Frontal cortex (tissue), 4 donors: Measurements from ENCODE around the gene RPL14. TPM values are rescaled to one million over a fixed set of nuclear protein-coding genes. Genes with fewer than 3 reads are reported as not detected.
"Not testable (repeated sequence)": the region's sequence is repeated elsewhere in the genome, so short reads cannot be mapped to it uniquely, and the experiment has no call there.

Experiments used
- DNase-seq, 2 donors: peaks; one replicate each; pipeline ENCODE4 v3.0.0; 2012; ENCODE audit warnings: low spot score in 2 of 2
- FAIRE-seq: peaks from 2 replicates; lab custom pipeline; 2012; peaks lifted over from hg19 to GRCh38; lab: Jason Lieb, UNC
- total RNA-seq: library from RNA; depleted of rRNA; stranded (reverse); fragments of >200 nt; gene quantifications from one replicate; pipeline ENCODE4 v1.2.3, GENCODE V29; 2014
- donor health status: control.
- donor health status: control.
- donor health status: control.

Gene RPL14
- total RNA-seq, 1 donor from 2014 or later = 163 TPM

- no peak for DNase-seq
- no peak for FAIRE-seq
Measured at GRCh38 chr3:40461161-40461560, 4.0 kb downstream of the RPL14 start.

- not testable (repeated sequence) for DNase-seq, FAIRE-seq
Measured at GRCh38 chr3:40462838-40463237, 5.7 kb downstream of the RPL14 start.

DNA sequence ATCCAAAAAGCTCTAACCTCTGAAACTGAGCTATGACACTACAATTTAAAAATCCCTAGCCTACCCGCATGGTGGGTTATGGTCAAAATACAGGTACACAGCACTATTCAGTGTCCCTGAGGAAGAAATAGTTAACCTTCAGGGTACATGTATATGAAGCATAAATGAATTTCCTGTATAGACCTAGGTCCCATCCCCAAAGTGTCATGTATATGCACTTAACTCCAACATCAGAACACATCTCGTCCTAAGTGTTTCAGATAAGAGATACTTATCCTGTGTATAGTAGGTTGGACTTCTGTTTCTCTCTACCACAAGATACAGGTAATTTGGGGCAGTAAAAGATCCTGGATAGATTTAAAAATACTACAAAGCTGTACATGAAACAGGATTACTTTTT, 6.4 kb downstream of the RPL14 start:
- DNase-seq = no peak
- no peak for FAIRE-seq

- no peak for DNase-seq
- FAIRE-seq = no peak
Measured at GRCh38 chr3:40464339-40465110, 7.4 kb downstream of the RPL14 start.

DNA sequence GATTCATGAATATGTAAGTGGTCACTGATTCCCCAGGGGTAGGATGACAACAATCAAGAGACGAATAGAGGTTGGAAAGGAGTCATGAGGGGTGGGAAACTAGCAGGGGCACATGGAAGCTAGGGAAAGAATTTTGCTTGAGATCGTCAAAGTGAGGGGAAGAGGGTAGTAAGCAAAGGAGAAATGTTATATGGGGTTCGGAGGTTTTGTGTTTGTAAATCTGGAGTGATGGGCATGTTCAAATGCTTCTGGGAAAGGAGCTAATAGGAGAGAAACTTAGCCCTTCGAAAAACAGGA, 7.9 kb downstream of the RPL14 start:
- no peak for FAIRE-seq
- DNase-seq = no peak

- DNase-seq = no peak
Measured at GRCh38 chr3:40465456-40465855, 8.3 kb downstream of the RPL14 start.

DNA sequence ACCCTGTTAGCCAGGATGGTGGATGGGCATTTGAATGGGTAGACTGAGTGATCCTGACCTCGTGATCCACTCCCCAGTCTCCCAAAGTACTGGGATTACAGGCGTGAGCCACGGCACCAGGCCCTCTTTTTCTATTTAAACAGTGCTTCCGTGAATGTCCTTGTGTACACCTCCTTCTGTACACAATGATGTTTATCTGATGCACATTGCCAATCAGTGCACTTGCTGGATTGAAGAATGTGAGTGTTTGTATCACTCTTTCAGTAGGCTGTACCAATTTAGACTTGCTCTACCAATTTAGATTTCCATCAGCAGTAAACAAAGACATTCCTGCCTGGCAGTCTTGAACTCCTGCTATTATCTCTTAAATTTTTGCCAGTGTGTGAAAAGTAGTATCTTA, 10.9 kb downstream of the RPL14 start:
- DNase-seq (no peak), FAIRE-seq (no peak)

More at GRCh38 chr3:40465456-40465855, 8.3 kb downstream of the RPL14 start:
- no peak for FAIRE-seq

GRCh38 chr3:40470701-40471100, 13.6 kb downstream of the RPL14 start:
- no peak for FAIRE-seq
- no peak for DNase-seq

DNA sequence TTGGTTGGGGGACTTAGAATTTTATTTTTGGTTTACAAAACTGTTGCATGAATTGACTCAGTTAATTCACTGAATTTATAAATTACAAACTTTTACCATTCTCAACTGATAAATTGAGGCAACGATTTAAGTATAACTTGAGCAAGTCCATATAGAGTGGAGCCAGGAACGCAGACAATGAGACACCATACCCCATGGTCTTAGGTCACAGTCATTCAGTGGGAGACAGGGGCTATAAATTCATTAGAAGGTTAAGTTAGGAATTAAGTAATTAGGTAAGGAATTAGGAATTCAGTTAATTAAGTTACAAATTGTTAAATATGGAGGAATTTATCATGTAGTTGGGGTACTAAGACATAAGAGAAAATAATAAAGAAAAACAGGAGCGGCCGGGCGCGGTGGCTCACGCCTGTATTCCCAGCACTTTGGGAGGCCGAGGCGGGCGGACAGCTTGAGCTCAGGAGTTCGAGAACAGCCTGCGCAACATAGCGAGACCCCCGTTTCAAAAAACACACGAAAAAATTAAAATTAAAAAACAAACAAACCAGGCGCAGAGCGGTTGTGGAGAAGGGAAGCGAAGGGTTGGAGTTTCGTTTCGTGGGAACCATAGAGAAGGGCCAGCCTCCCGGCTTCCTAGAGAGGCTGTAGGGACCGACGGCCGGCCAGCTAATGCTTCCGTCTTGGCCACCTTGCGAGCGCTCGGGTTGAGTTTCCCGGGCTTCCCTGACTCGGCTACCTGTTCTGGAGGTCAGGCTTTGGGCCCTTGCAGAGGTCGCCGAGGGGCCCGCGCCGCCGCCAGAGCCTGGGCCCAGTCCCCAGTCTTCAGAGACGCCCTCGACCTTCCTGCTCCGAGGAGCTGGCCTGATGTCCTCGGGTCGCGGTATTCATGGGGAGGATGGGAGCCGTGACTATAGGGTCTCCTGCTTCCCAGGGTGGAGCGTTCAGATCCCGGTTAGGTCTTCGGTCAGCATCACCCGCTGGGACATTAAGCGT, 19.6 kb downstream of the RPL14 start, which contains the start of gene ZNF619:
Gene ZNF619 (plus strand): TSS at position 645 of the 993 bp plus-strand sequence. CDS start 858 bp downstream, outside the sequence.
- FAIRE-seq = no peak
- DNase-seq = peak in 1 of 2 donors; percentile 76

DNA sequence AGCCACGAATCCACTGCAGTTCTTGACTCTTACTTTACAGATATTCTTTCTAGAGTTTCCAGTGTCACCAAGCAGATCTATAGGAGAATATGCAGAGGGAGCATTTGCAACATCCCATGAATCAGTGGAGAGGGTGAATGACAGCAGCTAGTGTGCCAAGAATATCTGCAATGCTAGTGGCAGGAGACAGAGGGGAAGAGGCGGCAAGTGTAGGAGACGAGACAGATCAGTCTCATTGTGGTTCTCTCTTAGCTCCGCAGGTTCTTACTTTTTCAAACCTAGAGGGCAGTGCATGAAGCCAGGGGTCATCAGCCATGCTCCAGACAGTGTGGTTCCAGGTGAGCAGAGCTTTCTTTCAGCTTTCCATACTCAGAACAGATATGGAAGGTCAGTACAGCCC, 20.5 kb downstream of the RPL14 start:
- peak in 1 of 2 donors; percentile 45 for DNase-seq
- FAIRE-seq = no peak

DNA sequence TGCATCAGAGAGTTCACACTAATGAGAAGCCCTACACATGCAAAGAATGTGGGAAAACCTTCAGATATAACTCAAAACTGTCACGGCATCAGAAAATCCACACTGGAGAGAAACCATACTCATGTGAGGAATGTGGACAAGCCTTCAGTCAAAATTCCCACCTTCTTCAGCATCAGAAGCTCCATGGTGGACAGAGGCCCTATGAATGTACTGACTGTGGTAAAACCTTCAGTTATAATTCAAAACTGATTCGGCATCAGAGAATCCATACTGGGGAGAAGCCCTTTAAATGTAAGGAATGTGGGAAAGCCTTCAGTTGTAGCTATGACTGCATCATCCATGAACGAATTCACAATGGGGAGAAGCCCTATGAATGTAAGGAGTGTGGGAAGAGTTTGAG, 30.0 kb downstream of the RPL14 start:
- no peak for FAIRE-seq
- no peak for DNase-seq

DNA sequence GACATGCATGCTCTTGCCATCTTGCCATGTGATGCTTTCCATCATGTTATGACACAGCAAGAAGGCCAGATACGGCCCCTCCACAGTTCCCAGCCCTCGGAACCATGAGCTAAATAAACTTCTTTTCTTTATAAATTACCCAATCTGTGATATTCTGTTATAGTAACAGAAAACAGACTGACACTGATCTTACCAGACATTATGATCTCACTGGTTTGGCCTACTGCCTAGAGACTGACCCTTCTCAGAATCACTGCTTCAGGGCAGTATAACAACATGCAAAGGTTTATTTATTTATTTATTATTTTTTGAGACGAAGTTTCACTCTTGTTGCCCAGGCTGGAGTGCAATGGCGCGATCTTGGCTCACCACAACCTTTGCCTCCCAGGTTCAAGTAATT, 33.8 kb downstream of the RPL14 start:
- DNase-seq (no peak), FAIRE-seq (no peak)

DNA sequence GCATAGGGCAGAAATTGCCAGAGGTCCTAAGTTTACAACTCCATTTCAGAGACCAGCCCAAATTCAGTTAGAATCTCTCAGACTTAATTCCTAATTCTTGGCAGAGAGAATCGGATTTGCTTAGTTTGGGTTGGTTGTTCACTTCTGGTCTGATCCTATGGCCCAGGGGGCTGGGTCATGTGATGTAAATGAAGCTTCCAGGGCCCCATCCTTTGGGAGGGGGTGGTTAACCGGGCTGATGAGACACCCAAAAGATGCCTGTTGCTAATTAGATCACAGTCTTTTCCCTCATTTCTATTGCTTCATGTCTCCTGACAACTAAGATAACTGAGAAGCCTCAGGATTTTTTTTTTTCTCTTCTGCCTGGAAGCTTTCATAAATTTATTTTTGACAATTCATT, 37.6 kb downstream of the RPL14 start:
- FAIRE-seq (no peak), DNase-seq (no peak)

DNA sequence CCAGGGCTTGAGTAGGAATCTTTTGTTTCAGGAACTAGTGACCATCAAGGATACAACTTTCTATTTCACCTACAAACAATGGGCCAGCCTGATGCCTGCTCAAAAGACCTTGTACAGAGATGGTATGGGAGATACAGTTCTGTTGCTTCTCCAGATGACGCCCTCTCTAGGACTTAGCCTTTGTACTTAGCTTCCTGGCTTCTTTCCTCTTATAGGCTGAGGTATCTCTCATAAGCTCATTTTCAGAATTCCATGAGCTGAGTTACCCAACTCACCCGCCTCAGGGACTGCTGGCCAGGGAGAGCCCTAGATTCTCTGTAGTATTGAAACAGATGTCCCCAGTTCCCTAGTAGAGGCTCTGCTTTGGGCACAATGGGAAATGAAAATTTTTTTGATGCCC, 40.1 kb downstream of the RPL14 start:
- FAIRE-seq (no peak), DNase-seq (no peak)

- no peak for DNase-seq
- FAIRE-seq = no peak
Measured at GRCh38 chr3:40499952-40500351, 42.8 kb downstream of the RPL14 start.

DNA sequence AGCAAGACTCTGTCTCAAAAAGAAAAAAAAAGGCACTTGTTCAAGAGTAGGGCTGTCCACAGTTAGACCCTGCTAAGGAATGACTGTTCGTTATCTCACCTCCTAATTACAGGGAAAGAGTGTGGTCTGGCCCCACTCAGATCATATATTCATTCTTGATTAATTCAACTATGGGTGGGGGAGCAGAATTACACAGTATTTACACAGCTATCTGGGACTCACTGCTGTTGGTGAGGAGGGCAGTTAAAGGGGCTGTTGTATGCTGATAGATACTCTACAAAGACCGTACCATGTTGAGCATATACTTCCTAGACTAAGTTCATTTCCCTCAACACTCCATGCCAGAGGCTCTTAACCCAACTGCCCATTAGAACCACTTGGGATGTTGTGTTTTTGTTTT, 44.9 kb downstream of the RPL14 start:
- DNase-seq = no peak
- no peak for FAIRE-seq

GRCh38 chr3:40504636-40505430, 47.7 kb downstream of the RPL14 start:
- no peak for DNase-seq

GRCh38 chr3:40505599-40506462, 48.7 kb downstream of the RPL14 start, which contains the start of gene ZNF620:
Gene ZNF620, plus strand, starts transcription at chr3:40506039. Its CDS starts 314 bp downstream, at chr3:40506353.
- FAIRE-seq = no peak

More at GRCh38 chr3:40504636-40505430, 47.7 kb downstream of the RPL14 start:
- FAIRE-seq = no peak

More at GRCh38 chr3:40505599-40506462, 48.7 kb downstream of the RPL14 start, which contains the start of gene ZNF620:
- DNase-seq = peak; percentile 42 to 77
